Esophagus muscularis mucosa (tissue), 4 donors: ENCODE measurements around the gene POLD4. TPM values are rescaled to one million over a fixed set of nuclear protein-coding genes. Genes with fewer than 3 reads are reported as not detected.

ENCODE experiments used
- DNase-seq: peaks from one replicate; pipeline ENCODE4 v3.0.0-alpha.2; 2017; ENCODE audit errors: extremely low spot score
- H3K27ac ChIP-seq, 4 donors: fragments of 200-600 bp; sonication (generic); replicated peaks in 1 of 4; 1 replicate in 3 of 4; 2 replicates in 1 of 4; pipeline ENCODE4 v1.5.1; 2016 to 2019; ENCODE audit warnings: mild to moderate bottlenecking in 1 of 4
- H3K27me3 ChIP-seq, 4 donors: fragments of 200-600 bp; sonication (generic); one replicate each; pipeline versions ENCODE4 v1.5.1 to v1.6.0; 2016 to 2019
- H3K36me3 ChIP-seq, 4 donors: fragments of 200-600 bp; sonication (generic); one replicate each; pipeline ENCODE4 v1.5.1; 2016 to 2019
- H3K4me1 ChIP-seq, 4 donors: fragments of 200-600 bp; sonication (generic); one replicate each; pipeline ENCODE4 v1.5.1; 2016 to 2019
- H3K4me3 ChIP-seq, 4 donors: fragments of 200-600 bp; sonication (generic); 1 replicate in 2 of 4; 2 replicates in 2 of 4; pipeline ENCODE4 v1.5.1; 2016 to 2019; ENCODE audit warnings: mild to moderate bottlenecking in 4 of 4, moderate library complexity in 1 of 4
- H3K9me3 ChIP-seq, 4 donors: fragments of 200-600 bp; sonication (generic); 1 replicate in 3 of 4; 2 replicates in 1 of 4; pipeline ENCODE4 v1.5.1; 2016 to 2019
- EP300 ChIP-seq: sonication (generic); formaldehyde crosslinking; IDR thresholded peaks from one replicate; pipeline ENCODE4 v1.6.1; 2017; ENCODE audit warnings: antibody characterized with exemption
- POLR2A ChIP-seq: fragments of 450-650 bp; IDR thresholded peaks from one replicate; pipeline ENCODE4 v1.6.1; 2017; ENCODE audit warnings: antibody characterized with exemption, moderate library complexity, mild to moderate bottlenecking, low read depth
- POLR2AphosphoS5 ChIP-seq, 2 donors: sonication (generic); formaldehyde crosslinking; IDR thresholded peaks; one replicate each; pipeline ENCODE4 v1.6.1; 2017; ENCODE audit warnings: antibody characterized with exemption in 2 of 2
- WGBS: methylation state at CpG from one replicate; pipeline ENCODE4 v1.1.5; 2018; 5-methylcytosine and 5-hydroxymethylcytosine counted together
- intact Hi-C: fragments of 100-400 bp; cut with DNase I; formaldehyde crosslinking; loops from one replicate; pipeline ENCODE4 v1.15.1; 2023
- total RNA-seq, 4 donors: library from RNA; depleted of rRNA; stranded (reverse); fragments of >200 nt; gene quantifications; one replicate each; pipeline versions ENCODE4 v1.1.0 to v1.2.1, GENCODE V29; 2016
- TF ChIP-seq, protein P1 (sequence below), 3 experiments: fragments of 200-600 bp in 2 of 3; fragments of 450-650 bp in 1 of 3; sonication (generic) in 2 of 3; IDR thresholded peaks; one replicate each; pipeline ENCODE4 v1.5.1; 2017 to 2019; ENCODE audit warnings: antibody characterized with exemption in 3 of 3, mild to moderate bottlenecking in 2 of 3, moderate library complexity in 1 of 3

The POLD4 gene
- total RNA-seq, 4 donors from 2014 or later, result 77.2 to 106 (median 83.1) TPM

GRCh38 chr11:67373648-67374570, 20.6 kb upstream of the POLD4 start:
- Histone ChIP-seq H3K27ac (peak overlapping the region; percentile 98 to 99 (median 99)), H3K4me3 (peak overlapping the region; percentile 68 to 94 (median 90)), H3K4me1 (peaks cover 37 to 65% (median 62%) of the 10 kb centered on the region in 4 donors), H3K9me3 (no peaks in the 10 kb centered on the region), H3K27me3 (no peaks in the 10 kb centered on the region), H3K36me3 (no peaks in the 10 kb centered on the region)
- no peak for DNase-seq
- WGBS, result 4% methylated on average over 21 of the region's 40 CpGs
- TF ChIP-seq, protein P1, sequence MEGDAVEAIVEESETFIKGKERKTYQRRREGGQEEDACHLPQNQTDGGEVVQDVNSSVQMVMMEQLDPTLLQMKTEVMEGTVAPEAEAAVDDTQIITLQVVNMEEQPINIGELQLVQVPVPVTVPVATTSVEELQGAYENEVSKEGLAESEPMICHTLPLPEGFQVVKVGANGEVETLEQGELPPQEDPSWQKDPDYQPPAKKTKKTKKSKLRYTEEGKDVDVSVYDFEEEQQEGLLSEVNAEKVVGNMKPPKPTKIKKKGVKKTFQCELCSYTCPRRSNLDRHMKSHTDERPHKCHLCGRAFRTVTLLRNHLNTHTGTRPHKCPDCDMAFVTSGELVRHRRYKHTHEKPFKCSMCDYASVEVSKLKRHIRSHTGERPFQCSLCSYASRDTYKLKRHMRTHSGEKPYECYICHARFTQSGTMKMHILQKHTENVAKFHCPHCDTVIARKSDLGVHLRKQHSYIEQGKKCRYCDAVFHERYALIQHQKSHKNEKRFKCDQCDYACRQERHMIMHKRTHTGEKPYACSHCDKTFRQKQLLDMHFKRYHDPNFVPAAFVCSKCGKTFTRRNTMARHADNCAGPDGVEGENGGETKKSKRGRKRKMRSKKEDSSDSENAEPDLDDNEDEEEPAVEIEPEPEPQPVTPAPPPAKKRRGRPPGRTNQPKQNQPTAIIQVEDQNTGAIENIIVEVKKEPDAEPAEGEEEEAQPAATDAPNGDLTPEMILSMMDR (IDR thresholded peaks at IDR 0.05), result peak; percentile 60 to 79 (median 67)
- TF ChIP-seq POLR2A (no peak), EP300 (no peak), POLR2AphosphoS5 (IDR thresholded peaks at IDR 0.05) (peak; percentile 77 to 94)
- intact Hi-C loops, result no loop called here

DNA sequence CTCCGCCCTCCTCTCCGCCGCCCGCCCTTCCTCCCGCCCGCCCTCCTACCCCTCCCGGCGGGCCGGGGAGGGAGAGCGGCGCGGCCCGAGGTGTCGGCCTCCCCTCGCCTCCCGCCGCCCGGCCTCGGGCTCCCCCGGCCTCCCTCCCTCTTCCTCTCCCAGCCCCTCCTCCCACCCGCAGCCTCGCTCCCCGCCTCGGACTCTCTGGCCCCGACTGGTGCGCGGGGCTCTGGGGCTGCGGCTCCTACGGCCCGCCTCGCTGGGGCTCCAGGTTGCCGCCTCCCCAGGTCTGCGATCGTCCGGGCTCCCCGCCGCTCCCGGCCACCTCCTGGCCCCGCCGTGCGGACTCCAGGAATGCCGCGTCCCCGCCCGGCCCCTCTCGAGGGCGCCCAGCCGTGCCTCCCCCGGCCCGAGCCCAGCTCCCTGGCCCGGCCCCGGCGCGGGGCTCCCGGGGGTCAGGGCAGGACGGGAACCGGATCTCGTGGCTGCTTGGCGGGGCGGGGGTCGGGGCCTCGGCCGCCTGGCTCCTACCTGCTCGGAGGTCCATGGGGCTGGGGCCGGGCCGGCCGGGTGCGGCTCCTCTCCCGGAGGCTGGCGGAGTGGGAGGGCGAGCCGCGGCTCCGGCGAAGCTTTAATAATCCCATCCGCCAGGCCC, 19.8 kb upstream of the POLD4 start, which contains the start of gene CLCF1:
TSS of gene CLCF1 (minus strand) at position 606 of the 655 bp plus-strand sequence. CDS start at position 547, 59 bp downstream.
- intact Hi-C loops, result no loop called here
- no peak for DNase-seq
- peaks cover 39 to 71% (median 68%) of the 10 kb centered on the region in 4 donors for H3K4me1 ChIP-seq
- no peaks in the 10 kb centered on the region for H3K27me3 ChIP-seq
- peak within 1 kb of the TSS; percentile 98 to 99 (median 99) for H3K27ac ChIP-seq
- peak within 1 kb of the TSS; percentile 68 to 94 (median 90) for H3K4me3 ChIP-seq
- 0% methylated on average over 9 of the region's 76 CpGs for WGBS
- no peaks in the 10 kb centered on the region for H3K9me3 ChIP-seq
- TF ChIP-seq POLR2AphosphoS5 (IDR thresholded peaks at IDR 0.05) (peak in 1 of 2 donors; percentile 13), POLR2A (peak; percentile 29), EP300 (no peak)
- TF ChIP-seq, protein P1 (IDR thresholded peaks at IDR 0.05), result no peak
- no peaks in the 10 kb centered on the region for H3K36me3 ChIP-seq

DNA sequence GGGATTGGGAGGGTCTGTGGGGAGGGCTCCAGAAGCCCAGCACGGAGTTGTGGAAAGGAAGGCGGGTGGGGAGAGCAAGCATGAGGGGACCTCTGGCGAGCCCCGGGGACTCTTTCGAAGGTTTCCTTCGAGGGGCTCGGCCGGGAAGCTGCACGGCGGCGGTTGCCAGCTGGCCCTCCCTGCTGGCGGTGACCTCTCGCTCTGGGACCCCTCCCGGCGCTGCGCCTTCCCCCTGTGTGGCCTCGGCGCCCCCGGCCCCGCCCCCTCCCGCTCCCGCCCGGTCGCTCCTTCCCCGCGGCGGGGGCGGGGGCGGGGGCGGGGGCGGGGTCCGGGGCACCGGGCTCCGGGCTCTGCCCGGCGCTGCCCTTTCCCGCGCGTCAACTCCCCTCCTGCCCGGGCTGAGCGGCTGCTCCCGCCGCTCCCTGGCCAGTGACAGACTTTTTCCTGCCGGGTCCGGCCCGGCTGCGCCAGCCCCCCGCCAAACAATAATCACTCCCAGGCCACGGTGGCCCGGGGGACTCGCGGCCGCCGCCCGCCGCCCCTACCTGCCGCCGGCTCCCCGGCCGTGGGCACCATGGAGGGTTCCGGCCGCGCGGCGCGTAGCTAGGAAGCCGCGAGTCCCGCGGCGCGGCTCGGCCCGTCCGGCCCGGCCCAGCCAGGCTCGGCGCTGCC, 19.1 kb upstream of the POLD4 start:
- H3K27ac ChIP-seq, result peak overlapping the region; percentile 98 to 99 (median 99)
- no peaks in the 10 kb centered on the region for H3K27me3 ChIP-seq
- TF ChIP-seq EP300, result no peak
- TF ChIP-seq POLR2AphosphoS5 (IDR thresholded peaks at IDR 0.05), result no peak
- TF ChIP-seq, protein P1 (IDR thresholded peaks at IDR 0.05), result no peak
- TF ChIP-seq POLR2A, result no peak
- peak overlapping the region; percentile 68 to 94 (median 90) for H3K4me3 ChIP-seq
- H3K36me3 ChIP-seq, result no peaks in the 10 kb centered on the region
- intact Hi-C loops, result no loop called here
- no CpG with 5 or more reads among the region's 78 CpGs for WGBS
- peaks cover 46 to 78% (median 74%) of the 10 kb centered on the region in 4 donors for H3K4me1 ChIP-seq
- H3K9me3 ChIP-seq, result no peaks in the 10 kb centered on the region
- DNase-seq, result no peak

DNA sequence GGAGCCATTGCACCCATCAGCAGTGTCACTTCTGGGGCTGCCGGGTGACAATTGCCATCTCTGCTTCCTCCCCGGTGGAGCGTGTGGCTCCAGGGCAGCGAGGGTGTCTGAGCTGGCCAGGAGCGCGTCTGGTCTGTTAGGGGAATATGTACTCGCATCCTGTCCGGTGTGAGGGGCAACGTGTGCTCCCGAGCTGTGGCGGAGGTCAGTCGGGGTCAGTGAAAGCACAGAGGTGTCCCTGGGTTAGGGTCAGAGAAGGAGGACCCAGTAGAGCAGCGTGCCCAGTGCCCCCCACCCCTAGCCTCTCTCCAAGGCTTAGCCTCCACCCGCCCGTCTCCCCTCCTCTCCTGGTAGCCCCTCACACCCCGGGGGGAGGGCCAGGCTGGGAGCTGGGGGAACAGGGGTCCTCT, 18.6 kb upstream of the POLD4 start:
- peak overlapping the region; percentile 68 to 94 (median 90) for H3K4me3 ChIP-seq

More for the DNA sequence above, 18.6 kb upstream of the POLD4 start:
- 26% methylated on average over 13 of the region's 16 CpGs for WGBS
- Histone ChIP-seq H3K27ac (peak overlapping the region; percentile 98 to 99 (median 99)), H3K9me3 (no peaks in the 10 kb centered on the region), H3K4me1 (peaks cover 51 to 83% (median 80%) of the 10 kb centered on the region in 4 donors), H3K27me3 (no peaks in the 10 kb centered on the region), H3K36me3 (no peaks in the 10 kb centered on the region)
- intact Hi-C loops, result no loop called here
- TF ChIP-seq POLR2A (no peak), EP300 (no peak), POLR2AphosphoS5 (IDR thresholded peaks at IDR 0.05) (no peak)
- TF ChIP-seq, protein P1 (IDR thresholded peaks at IDR 0.05), result no peak
- DNase-seq, result no peak
